Stimulated activated naive CD4-positive, alpha-beta T cell treated with Interleukin-2 at 50 U/mL for 16 hours (primary cell): ENCODE data around the gene OCA2.
"Not testable (repeated sequence)": the region's sequence is repeated elsewhere in the genome, so short reads cannot be mapped to it uniquely, and the experiment has no call there.

ENCODE experiments used
- DNase-seq: peaks from one replicate; lab custom pipeline; 2025; lab: John Stamatoyannopoulos, UW

The OCA2 gene

DNA sequence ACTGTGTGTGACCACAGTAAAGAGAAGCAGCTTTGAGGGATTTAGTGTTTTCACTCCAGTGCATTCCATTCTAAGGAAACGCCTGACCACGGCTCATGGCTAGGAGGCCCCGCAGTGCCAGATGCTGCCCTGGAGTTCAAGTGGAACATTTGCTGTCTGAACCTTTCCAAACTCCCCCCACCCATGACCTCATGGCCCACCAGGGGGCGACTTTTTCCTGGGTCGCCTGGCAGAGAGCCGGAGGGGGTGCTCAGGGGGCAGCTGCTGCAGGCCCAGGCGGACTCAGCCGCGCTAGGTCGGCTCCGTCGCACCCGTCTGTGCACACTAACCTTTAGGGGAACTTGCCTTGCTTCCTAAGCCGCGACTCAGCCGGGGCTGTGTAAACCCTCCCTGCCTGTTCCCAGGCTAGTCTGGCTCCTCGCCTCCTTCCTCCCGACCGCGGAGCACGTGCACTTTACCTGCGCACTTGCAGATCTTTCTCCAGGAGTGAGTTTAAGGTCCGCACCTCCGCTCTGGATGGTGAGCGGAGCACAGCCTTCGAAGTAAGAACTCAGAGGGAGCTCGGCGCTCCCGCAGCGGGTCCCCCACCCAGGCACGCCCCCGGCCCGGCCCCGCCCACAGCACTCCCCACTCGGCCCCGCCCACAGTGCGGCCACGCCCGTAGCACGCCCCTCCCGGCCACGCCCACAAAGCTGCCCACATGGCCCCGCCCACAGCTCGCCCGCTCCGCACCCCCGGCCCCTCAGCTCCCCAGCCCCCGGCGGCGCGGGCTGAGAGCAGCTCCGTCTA, at the start of gene OCA2:
Gene OCA2 (minus strand): TSS at position 550 of the 789 bp plus-strand sequence. CDS start 17,441 bp downstream, outside the sequence.
- peak; percentile 37 for DNase-seq

DNA sequence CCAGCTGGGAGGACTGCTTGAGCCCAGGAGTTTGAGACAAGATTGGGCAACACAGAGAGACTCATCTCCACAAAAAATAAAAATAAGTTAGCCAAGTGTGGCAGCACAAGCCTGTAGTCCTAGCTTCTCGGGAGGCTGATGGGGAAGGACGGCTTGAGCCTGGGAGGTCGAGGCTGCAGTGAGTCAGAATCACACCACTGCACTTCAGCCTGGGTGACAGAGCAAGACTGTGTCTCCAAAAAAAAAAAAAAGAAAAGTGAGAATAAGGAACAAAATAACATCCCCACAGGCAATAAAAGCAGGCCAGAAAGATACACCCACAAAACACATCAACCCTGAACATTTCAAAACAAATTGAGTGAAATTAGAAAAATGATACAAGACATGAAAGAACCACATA, 48.7 kb upstream of the OCA2 start:
- DNase-seq, result no peak

DNA sequence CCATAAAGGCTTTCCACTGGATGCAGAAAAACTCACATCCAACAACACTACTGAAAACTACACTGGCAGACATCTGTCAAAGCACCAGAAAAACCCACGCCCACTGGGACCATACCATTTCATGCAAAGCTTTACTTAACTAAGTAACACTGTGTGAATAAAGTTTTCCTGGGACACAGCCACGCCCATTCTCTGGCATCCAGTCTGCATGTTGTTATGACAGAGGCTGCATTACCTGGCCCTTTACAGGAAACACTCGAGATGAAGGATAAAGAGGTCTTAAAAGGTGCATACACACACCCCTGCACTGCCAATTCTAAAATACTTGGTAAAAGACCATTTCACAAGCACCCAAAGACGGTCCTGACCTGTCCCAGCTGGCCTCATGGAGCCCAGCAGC, 46.3 kb upstream of the OCA2 start:
- not testable (repeated sequence) for DNase-seq

DNA sequence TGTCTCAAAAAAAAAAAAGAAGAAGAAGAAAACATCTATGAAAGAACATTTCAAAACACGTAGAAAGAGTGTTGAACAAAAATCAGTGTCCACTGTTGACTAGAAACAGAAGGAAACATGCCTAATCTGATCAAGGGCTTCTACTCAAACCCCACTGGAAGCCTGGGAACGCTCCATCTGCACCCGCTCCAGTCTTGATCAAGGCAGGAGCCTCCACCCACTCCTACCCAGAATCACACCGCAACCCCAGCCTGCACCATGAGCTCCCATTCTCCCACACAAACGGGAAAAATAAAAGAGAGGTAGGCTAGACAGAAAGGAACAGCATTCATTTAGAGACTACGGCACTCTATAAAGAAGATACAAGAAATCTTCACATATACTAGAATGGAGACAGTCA, 40.9 kb upstream of the OCA2 start:
- no peak for DNase-seq

DNA sequence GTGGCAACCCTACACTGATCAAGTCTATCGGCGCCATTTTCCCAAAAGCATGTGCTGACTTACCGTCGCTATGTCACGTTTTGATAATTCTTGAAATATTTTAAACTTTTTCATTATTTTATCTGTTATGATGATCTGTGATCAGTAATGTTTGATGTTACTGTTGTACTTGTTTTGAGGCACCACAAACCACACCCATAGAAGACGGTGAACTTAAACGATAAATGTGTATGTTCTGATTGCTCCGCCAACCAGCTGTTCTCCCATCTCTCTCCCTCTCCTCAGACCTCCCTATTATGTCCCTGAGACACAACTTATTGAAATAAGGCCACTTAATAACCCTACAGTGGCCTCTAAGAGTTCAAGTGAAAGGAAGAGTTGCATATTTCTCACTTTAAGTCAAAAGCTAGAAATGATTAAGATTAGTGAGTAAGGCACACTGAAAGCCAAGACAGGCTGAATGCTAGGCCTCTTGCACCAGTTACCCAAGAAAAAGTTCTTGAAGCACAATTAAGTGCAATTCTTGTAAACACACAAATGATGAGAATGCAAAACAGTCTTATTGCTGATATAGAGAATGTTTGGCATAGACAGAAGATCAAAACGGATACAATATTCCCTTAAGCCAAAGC, 38.4 kb upstream of the OCA2 start:
- DNase-seq, result not testable (repeated sequence)

DNA sequence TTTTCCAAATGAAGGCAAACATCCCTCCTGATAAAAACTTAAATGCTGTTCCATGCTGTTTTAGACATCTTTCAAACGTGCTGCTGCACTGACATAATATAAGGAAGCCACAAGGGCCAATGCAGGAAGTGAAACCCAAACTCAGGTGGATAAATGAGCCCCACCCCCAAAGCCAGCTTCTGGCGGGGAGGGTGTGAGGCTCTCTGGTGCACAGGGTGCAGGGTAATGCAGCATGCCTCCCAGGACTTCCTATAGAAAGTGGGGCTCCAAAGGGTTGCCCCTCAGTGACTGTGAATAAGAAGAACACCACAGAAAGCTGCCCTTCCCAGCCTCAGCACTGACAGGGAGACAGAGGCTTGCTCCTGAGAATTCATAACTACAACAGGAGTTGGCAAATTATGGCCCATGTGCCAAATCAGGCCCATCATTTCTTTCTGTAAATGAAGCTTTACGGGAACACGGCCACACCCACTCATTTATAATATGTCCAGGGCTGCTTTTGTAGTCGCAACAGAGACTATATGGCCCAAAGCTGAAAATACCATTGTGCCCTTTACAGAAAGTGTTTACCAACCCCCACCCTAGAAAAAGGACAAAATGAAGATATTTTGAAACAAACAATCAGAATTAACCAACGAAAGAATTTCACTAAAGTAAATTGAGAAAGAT, 37.3 kb upstream of the OCA2 start:
- DNase-seq, result not testable (repeated sequence)

DNA sequence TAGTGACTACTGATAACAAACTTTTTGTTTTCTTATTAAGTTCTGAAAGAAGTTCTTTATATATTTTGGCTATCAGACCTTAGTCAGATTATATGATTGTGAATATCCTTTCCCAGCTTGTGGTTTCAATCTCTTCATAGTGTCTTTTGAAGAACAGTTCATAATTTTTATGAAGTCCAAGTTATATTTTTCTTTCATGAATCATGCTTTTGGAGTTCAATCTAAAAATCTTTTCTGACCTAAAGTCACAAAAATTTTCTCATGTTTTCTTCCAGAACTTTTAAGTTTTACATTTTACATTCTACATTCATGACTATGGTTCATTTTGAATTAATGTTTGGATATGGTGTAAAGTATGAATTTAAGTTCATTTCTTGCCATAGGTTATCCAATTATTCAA, 34.2 kb upstream of the OCA2 start:
- DNase-seq, result no peak

DNA sequence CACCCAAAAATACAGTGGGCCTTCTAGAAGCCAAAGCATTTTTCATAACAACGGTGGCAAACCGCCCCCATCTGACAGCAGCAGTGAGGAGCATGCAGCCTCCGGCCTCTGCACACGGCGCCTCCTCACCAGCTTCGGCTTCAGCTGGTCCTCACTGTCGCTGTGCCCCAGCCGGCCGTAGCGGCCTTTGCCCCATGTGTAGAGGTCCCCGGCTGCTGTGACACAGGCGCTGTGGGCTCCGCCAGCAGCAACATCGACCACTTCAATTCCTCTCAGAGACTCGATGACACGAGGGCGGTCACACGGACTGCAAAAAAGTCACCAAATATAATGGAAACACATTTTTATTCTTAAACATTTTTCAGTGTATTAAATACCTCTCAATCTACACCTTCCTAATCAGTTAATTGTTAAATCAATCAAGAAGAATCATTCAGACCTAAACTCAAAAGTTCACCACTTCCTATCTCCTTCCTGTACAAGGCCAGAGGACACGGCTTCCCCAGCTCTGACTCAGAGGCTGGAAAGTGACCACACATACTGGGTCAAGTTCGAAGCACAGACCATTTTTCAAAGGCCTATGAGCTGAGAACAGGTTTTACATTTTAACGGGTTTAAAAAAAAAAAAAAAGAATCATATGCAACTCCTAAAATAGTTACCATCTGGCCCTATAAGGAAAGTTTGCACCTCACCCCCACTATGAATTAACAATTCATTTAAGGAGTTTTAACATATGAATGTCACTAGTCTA, 33.6 kb upstream of the OCA2 start:
- DNase-seq, result no peak

DNA sequence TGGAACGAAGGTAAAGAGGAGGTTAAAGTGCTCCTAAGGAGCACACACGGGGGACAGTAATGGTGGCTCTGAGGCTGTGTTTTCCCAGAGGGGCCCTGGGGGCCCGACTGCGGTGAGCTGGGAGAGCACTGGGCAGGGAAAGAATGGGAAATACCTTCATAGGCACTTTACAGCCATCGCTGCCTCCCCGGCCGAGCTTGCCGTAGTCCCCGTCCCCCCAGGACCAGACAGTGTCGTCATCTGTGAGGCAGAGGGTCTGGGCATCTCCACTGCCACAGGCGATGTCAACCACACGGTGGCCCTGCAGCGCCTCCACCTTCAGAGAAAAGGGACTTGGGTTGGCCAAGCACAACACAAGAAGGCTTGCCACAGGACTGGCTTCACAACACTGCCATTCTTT, 32.8 kb upstream of the OCA2 start:
- DNase-seq, result no peak

DNA sequence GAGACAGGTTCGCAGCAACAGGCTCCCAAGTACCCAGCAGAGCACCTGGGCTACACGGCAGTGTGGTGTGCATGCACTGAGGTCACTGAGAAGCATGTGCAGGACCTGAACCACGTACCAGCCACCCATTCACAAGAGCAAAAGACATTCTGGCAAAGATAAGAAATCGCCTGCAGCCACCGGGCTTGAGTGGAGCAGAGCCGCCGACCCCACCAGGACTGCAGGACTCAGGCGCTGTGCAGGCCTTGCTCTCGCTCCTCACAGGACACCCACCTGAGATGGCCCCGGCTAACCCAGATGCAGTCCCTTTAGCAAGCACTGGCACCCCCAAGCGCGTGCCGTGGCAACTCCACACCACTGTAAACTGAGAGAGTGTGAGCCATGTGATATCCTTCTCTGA, 32.3 kb upstream of the OCA2 start:
- DNase-seq, result no peak

DNA sequence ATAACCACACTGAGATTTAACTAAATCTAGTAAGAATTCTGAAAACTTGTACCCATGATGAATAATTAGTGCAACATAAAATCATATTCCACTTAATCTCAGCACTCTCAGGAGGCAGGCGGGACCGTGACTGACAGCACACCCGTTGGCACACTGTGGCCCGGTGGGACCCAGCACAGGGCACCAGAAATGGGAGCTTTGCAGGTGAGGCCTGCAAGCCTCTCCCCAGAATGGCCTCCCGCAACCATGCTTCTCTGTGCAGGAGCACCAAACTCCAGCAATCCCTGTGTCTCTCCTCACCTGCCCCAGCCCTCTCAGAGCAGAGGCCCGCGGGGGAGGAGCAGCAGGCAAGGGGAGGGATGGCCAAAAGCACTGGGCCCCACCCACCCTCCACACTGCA, 31.5 kb upstream of the OCA2 start:
- no peak for DNase-seq

DNA sequence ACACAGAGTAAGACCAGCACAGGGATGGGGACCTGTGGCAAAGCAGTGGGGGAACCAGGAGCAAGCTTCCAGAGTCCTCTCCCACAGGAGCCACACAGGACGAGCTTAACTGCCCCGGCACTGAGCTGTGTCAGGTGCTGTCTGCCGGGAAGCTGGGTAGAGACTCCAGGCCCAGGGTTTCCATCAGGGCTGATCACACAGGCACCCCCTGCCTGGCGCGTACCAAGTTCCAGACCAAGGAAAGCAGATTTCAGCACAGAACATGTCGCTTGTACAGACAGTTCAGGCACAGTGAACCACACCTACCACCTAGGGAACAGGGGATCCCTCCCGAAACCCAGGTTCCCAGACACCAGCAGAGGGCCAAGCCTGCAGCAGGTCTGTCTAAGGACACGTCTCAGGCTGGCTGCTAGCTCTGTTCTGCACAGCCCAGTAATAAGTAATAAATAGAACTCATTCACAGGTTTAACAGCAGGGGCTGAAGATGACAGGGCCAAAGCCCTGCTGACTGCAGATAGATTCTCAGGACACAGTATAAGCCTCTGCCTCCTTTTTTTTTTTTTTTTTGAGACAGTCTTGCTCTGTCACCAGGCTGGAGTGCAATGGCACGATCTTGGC, 30.2 kb upstream of the OCA2 start:
- DNase-seq, result no peak

DNA sequence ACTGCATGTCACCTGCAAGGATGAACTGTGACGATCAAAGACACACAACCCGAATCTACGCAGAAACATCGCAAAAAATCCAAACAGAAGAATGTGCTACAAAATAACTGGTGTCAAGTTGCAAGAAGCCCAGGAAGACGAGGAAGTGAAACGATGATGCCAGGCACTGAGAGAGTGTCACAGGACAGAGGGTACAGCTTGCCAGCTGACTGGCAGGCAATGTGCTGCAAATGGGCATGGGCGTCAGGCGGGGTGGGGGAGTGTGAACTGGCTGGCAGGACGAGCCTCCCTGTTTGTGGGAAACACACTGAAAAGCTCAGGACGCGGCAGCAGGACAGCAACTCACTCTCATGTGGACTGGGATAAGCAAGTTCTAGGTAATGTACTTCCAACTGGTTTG, 28.9 kb upstream of the OCA2 start:
- no peak for DNase-seq

DNA sequence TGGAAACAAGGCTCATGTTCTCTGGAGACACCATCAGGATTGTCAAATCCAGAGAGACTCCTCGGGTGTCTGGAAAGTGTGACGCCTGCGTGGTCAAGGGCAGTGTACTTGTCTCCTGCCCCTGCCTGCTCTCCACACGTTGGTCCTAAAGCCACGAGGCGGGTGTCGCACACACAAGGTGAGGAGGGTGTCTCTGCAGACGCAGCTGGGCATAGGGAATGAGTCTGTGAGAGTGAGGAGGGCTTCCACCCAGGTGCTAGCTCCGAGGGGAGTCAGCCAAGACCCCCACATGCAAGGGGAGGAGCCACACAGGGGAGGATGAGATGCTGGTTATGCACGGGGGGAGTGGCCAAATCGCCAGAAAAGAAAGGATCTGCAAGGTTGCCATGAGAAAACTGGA, 27.9 kb upstream of the OCA2 start:
- DNase-seq, result no peak

DNA sequence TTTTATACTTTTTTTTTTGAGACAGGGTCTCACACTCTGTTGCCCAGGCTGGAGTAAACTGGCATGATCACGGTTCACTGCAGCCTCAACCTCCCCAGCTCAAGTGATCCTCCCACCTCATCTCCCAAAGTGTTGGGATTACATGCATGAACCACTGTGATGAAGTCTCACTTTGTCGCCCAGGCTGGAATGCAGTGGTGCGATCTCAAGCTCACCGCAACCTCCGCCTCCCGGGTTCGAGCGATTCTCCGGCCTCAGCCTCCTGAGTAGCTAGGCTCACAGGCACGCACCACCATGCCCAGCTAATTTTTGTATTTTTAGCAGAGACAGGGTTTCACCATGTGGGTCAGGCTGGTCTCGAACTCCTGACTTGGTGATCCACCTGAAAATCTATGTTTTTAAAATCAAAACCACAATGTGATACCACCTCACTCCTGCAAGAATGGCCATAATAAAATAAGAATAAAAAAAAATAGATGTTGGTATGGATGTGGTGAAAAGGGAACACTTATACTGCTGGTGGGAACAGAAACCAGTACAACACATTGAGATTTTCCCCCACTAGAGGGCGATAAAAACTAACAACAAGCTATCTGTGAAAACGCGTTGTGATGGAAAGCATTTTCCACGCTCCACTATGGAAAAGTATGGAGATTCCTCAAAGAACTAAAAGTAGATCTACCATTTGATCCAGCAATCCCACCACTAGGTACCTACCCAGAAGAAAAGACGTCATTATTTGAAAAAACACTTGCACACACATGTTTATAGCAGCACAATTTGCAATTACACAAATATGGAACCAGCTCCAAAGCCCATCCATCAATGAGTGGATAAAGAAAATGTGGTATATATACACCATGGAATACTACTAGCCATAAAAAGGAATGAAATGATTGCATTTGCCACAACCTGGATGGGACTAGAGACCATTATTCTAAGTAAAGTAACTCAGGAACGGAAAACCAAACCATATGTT, 26.8 kb upstream of the OCA2 start:
- no peak for DNase-seq

DNA sequence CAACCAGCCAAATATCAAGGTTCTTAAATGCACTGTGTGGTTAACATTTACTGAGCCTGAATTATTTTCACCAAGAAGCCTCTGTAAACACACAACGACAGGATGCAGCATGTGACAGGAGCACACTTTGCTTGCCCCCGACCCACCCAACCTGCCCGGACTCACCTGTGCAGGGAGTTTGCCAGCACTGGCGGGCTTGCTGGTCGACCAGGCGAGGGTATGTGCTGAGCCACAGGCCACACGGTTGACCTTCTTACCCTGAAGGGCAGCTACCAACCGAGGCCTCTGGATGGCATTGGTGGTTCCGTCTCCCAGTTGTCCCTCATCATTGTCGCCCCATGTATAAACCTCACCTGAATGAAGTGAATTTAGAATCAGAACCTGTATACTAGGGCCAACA, 25.7 kb upstream of the OCA2 start:
- no peak for DNase-seq

DNA sequence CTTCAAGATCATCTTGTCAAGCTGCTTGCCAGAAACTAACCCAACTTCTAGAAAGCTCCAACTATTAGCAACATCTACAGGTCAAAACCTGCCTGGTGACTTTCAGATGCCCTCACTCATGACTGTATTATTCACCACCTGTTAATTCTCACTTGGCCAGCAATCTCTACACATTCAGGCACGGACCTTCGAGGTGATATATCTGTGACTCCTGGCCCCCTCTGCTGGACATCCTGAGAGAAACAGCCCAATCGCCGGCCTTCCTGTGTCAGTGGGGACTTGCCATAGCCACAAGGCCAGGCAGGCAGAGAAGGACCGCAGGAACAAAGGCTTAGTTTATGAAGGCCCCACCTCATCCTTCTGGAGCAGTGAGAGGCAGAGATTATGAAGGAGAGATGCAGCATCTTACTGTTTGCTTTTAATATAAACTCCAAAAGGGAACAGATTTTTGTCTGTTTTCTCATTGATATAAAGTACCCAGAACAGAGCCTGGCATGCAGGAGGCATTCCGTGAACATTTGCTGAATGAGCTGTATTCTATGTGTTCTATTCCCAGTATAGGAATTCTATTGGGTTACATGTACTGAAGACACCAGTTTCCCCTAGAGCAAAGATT, 24.4 kb upstream of the OCA2 start:
- no peak for DNase-seq

DNA sequence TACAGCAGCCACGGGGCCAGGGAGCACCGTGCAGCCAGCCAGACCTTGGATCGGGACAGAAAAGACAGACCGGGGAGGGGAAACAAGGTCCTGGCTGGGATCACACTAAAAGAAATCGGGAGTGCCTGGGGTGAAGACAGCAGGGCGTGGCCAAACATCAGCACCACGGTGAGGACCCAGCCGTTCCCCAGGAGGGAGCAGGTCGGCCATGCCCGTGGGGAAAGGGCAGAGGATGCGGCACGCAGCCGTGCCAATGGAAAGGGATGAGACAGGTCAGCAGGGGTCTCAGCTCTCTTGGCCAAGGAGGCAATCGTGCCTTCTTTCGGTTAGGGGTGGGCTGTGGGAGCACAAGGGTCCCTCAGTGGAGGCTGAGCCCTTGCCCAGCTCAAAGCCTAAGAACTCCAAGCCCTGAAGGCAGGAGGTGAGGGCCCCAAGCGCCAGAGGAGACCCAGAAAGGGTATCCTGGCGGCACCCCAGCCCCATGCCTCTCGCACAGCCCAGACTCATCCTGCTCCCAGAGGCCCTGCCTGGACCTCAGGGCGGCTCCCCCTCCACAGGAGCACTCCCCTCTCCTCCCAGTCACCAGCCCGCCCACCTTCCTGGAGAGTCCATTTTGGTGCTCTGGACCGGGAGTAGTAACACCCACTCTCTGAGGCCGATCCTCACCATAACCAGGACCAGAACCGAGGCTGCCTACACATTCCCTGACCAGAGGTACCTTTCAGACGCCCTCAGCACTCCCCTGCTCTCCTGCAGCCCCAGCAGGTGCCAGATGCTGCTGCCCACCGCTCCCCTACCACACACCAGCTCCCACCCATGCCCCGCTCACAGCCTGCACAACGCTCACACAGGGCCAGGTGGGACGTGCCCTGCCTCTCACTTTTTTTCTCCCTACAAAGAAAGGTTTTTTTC, 23.2 kb upstream of the OCA2 start:
- no peak for DNase-seq

DNA sequence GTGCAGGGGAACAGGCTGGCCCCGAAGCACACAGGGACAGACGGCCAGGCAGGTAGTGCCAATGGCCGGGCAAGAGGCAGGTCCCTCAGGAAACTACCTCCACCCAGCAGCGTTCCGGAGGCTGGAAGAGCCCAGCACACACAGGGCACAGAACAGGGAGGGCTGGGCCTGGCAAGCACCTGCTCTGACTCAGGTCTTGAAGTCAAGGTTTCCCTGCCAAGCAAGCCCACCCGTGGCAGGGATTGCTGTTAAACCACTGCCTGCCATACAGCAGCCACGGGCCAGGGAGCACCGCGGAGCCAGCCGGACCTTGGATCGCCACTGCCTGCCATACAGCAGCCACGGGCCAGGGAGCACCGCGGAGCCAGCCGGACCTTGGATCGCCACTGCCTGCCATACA, 22.5 kb upstream of the OCA2 start:
- not testable (repeated sequence) for DNase-seq

DNA sequence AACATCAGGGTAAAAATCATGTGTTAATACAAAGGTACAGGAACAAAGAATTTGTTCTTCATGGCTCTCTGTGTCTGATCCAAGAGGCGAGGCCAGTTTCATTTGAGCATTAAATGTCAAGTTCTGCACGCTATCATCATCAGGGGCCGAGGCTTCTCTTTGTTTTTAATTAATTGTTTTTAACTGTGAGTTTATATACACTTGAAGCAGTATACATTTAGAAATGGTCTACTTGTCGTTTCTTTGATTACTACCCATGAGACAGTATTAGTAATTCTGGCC, 21.2 kb upstream of the OCA2 start:
- DNase-seq, result no peak
